NK-92 treated with Interleukin-12 subunit alpha and Interleukin-12 subunit beta, amount 100 ng/mL, for 24 hours (cell line): Measurements from ENCODE around the gene RIMBP2.

Experiments used
- DNase-seq: peaks from one replicate; lab custom pipeline; 2025; lab: John Stamatoyannopoulos, UW

The RIMBP2 gene

DNA sequence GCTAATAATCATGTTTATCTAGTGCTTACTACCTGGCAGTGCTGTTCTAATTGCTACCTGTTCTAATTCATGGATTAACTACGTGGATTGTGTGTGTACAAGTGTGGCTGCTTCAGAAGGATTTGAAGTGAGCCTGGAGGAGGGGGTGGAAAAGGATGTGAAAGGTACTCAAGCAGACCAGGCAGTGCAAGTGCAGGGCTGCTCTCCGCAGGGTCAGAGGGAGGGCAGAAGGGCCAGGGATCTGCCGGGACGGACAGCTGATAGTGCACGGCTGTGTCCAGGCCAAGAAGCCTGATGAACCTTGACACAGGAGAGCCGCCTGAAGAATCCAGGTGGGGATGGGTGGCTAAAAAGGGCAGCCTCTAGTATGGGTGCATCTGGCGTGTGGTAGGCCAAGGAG, 349.9 kb downstream of the RIMBP2 start:
- no peak for DNase-seq

DNA sequence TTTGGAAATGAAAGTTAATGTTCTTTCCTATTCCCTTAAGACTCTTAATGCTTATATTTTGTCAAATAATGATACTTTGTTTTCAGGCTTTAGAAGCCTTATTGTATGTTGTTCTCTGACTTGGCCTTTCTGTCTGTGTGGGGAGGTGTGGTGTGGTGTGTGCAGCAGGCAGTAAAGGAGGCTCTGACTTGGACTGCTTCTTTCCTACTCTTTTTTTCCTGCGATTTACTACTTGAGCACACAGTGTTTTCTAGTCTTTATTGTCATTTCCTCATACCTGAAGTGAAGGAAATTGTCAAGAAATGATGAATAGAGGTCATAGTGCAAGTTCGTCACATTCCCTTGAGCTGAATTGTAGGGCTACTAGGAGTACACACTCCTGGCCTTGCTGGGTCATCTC, 351.5 kb downstream of the RIMBP2 start:
- no peak for DNase-seq

DNA sequence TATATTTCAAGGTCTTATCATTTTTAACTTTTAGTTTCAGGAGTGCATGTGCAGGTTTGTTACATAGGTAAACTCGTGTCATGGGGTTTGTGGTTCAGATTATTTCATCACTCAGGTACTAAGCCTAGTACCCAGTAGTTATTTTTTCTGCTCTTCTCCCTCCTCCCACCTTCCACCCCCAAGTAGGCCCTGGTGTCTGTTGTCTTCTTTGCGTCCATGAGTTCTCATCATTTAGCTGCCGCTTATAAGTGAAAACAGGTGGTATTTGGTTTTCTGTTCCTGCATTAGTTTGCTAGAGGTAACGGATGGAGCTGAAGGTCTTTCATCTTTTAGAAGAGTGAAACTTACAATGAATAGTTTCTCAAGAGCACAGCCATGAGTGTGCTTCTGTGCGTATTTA, 354.0 kb downstream of the RIMBP2 start:
- no peak for DNase-seq

DNA sequence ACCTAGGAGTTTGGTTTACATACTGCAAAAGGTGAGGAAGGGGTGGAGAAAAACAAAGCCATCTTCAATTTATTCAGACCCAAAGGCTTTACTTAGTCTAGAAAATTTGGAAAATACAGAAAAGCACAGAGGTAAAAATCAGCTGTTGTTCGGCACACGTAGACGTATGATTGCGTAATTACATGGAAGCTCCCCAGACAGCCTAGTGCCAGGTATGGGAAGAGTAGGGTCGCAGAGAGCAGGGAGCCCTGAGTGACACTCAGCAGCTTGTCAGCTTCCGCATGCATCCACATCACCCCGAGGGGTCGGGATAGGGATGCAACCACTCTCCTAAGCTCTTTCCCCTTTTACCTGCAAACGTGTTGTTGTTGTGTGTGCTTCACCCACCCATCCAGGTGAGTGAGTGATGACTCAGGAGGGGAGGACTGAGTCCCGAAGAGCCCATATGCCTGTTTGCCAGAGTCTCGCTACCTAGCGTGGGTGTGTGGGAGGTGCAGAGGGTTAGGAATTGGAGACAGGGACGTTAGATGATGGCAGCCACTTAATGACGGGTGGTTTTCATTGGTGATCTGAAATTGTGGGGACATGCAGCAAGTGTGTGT, 358.3 kb downstream of the RIMBP2 start:
- no peak for DNase-seq

DNA sequence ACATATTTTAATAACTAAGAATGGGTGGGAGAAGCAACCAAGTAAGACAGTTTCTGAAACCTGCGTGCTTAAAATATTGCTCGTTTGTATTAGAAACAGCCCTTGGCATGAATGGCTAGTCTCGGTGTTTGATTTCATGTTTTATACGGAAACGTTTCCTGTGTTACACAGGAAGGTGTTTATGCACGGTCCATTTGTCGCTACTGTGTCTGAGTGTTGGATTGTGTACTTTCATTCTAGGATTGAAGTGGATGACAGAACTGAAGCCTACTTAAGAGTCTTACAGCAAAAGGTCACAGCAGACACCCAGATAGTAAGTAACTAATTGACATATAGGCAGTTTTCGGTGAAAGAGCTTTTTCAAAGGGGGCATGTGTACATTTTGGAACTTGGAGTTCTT, 358.9 kb downstream of the RIMBP2 start:
- DNase-seq: no peak

DNA sequence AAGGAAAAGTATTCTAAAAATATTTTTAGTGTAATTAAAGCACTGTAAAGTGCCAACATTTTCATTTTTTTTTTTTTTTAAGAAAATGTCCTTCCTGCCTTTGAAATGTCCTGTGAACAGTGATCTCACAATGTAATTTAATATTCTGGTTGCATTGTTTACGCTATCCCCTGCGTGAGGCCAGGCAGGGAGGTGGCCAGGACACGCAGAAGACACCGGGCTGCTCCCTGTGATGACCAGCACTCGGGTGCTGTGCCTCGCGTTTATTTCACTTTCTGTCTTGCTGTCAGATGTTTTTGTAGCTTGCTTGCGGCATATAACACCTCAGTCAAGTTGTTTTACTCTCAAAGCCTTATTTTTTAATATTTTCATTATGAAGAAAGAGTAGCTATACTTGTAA, 359.9 kb downstream of the RIMBP2 start:
- DNase-seq: no peak

DNA sequence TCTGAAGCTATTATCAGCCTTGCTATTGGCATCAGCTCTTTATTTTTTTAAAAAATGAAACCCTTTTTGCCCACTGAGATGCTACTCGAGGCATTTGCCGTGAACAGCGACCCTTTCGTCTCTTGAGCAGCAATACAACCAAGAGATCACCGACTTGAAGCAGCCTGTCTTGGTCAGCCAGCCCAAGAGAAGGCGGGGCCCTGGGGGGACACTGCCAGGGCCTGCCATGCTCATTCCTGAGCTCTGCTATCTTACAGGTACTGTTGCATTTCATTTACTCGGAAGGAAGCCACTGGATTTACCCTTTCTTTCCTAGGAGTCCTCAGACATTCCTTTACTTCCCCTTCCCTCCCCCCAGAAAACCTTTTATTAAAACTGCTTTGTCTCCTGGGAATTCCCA, 361.7 kb downstream of the RIMBP2 start:
- DNase-seq: no peak

DNA sequence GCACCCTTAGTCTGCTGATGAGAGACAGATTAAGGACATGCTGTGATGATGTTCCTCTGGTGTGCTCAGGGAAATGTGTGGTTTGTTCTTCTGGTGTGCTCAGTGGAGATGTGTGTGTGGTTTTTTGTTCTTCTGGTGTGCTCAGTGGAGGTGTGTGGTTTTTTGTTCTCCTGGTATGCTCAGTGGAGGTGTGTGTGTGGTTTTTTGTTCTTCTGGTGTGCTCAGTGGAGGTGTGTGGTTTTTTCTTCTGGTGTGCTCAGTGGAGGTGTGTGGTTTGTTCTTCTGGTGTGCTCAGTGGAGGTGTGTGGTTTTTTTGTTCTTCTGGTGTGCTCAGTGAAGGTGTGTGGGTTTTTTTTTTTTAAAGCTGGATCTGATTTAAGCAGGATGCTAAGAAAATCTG, 363.0 kb downstream of the RIMBP2 start:
- DNase-seq: no peak

DNA sequence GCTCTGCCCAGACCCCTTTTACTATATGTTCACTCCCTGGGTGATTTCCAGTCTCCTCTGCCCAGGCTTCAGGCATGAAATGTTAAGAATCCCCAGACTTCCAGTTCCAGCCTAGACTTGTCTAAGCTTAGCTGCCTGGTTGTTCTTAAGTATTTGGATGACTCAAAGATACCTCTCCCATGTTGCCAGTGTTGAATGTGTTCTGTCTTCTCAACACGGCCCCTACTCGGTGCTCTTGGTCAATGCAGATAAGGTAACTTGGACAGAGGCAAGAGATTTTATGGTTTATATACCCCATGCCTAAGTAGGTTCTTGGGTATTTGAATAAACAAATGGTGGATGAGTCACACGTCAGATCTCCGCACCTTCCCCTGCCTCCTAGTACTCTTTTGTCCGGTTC, 364.8 kb downstream of the RIMBP2 start:
- no peak for DNase-seq

DNA sequence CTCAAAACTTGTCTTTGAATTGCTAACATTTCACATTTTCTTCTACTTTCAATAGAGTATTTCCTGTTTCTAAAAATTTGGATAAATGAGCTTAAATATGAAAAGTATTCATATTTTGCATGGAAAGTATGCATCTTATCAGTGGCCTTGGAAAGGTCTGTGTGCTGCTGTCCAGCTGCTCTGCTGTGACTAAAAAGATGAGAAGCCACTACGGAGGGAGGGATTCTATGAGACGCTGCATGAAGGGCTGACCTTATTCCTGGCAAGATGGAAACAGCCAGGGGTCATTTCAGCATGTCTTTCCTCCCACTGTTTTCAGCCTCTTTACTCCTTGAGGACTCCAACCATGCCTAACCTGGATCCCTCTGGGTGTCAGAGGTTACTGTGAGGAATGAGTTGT, 365.4 kb downstream of the RIMBP2 start:
- no peak for DNase-seq

DNA sequence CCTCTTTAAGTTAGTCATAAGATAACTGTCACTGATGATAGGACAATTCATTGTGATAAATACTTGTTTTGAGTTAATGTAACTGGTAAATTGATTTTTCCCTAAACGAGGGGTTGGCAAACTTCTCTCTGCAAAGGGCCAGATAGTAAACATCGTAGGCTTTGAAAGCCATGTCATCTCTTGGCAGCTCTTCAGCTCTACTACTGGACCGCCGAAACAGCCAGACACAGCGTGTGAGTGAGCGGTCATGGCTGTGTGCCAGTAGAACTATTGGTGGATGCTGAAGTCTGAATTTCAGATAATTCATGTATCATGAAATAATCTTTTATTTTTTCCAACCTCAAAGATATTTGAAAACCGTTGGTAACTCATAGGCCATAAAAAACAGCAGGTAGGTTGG, 368.5 kb downstream of the RIMBP2 start:
- no peak for DNase-seq
